Karpas-422 (cell line): ENCODE results near the gene FADS2. TPM values are rescaled to one million over a fixed set of nuclear protein-coding genes. Genes with fewer than 3 reads are reported as not detected.

ENCODE experiments used
- DNase-seq: peaks from one replicate; pipeline ENCODE4 v3.0.0-alpha.2; 2015
- H2AFZ ChIP-seq: fragments of 200-600 bp; sonication (generic); 2 replicates; pipeline ENCODE4 v1.6.1; 2014; ENCODE audit warnings: antibody characterized with exemption, low read length, mixed read lengths
- H3K27ac ChIP-seq: fragments of 200-600 bp; sonication (generic); 2 replicates; pipeline ENCODE4 v1.5.1; 2014; ENCODE audit warnings: mild to moderate bottlenecking, low read length, moderate library complexity
- H3K27me3 ChIP-seq: fragments of 200-600 bp; sonication (generic); 2 replicates; pipeline ENCODE4 v1.6.1; 2014; ENCODE audit warnings: low read length, mixed read lengths
- H3K36me3 ChIP-seq: fragments of 200-600 bp; sonication (generic); 2 replicates; pipeline ENCODE4 v1.6.1; 2014; ENCODE audit warnings: low read length, mixed read lengths; ENCODE audit not compliant: insufficient read depth
- H3K4me1 ChIP-seq: fragments of 200-600 bp; sonication (generic); 2 replicates; pipeline ENCODE4 v1.6.1; 2014; ENCODE audit warnings: mild to moderate bottlenecking, low read length, mixed read lengths
- H3K4me2 ChIP-seq: fragments of 200-600 bp; sonication (generic); 2 replicates; pipeline ENCODE4 v1.6.1; 2014; ENCODE audit warnings: low read length, low read depth, mild to moderate bottlenecking; ENCODE audit not compliant: poor library complexity, severe bottlenecking
- H3K4me3 ChIP-seq: fragments of 200-600 bp; sonication (generic); 2 replicates; pipeline ENCODE4 v1.5.1; 2014; ENCODE audit warnings: mild to moderate bottlenecking, antibody characterized with exemption, low read length, mixed read lengths
- H3K79me2 ChIP-seq: fragments of 200-600 bp; sonication (generic); 2 replicates; pipeline ENCODE4 v1.6.1; 2014; ENCODE audit warnings: mild to moderate bottlenecking, low read length, mixed read lengths
- H3K9ac ChIP-seq: fragments of 200-600 bp; sonication (generic); 2 replicates; pipeline ENCODE4 v1.6.0; 2014; ENCODE audit warnings: low read length
- H3K9me2 ChIP-seq: fragments of 200-600 bp; sonication (generic), shearing (Covaris generic); replicated peaks from 2 replicates; pipeline ENCODE4 v1.6.0; 2014; ENCODE audit warnings: mild to moderate bottlenecking, low read length, moderate library complexity; ENCODE audit not compliant: insufficient read depth
- H3K9me3 ChIP-seq: fragments of 300-700, 200-600 bp; sonication (generic); 2 replicates; pipeline ENCODE4 v1.6.1; 2014; ENCODE audit warnings: low read length, mixed read lengths
- H4K20me1 ChIP-seq: fragments of 200-600 bp; sonication (generic); 2 replicates; pipeline ENCODE4 v1.6.1; 2014; ENCODE audit warnings: mild to moderate bottlenecking, antibody characterized with exemption, low read length, low read depth; ENCODE audit not compliant: insufficient read depth
- total RNA-seq: library from RNA; depleted of rRNA; stranded (reverse); fragments of >200 nt; shearing (Covaris generic); gene quantifications from 2 replicates; pipeline ENCODE4 v1.2.3, GENCODE V29; 2014; ENCODE audit warnings: low replicate concordance

The FADS2 gene
- total RNA-seq, 1 experiment from 2014 or later = 75.7 TPM

GRCh38 chr11:61905067-61905696, 77.1 kb downstream of the FADS2 start:
- Histone ChIP-seq H3K79me2 (no peaks in the 10 kb centered on the region), H3K27me3 (no peaks in the 10 kb centered on the region), H3K4me3 (no peak overlapping the region), H3K36me3 (no peaks in the 10 kb centered on the region), H3K9me2 (no peaks in the 10 kb centered on the region), H3K4me2 (no peak overlapping the region), H3K9ac (no peak overlapping the region), H4K20me1 (no peaks in the 10 kb centered on the region), H3K9me3 (no peaks in the 10 kb centered on the region), H3K27ac (no peak overlapping the region), H3K4me1 (no peaks in the 10 kb centered on the region), H2AFZ (no peak overlapping the region)
- DNase-seq = no peak

DNA sequence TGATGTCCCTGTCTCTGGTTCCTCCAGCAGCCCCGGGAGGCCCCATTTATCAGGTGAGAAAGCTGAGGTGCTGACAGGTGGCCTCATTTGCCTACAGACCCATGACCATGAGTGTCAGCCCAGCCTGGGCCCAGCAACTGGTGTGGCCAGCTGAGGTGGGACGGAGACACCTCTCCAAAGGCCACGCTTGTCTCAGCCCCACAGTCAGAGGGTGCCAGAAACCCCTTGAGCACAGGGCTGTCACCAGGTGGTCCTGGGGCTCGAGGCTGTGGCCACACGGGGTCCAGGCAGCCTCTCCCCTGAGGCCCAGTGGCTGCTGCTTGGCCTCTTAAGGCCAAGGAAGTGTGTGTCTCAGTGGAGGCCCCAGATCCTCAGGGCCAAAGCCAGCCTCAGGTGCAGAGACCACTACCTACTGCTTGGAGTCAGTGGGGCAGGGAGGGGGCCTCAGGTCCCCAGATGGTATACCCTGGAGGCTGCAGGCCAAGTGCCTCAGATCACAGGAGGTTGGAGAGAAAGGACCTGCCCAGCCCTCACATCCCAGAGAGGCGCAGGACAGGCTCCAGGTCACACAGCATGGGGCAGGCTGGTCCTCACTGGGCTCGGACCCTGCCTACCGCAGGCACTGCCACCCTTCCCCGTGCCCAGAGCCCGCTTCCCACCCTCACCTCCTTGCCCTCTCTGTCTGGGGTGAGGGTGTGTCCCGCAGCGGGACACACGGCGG, 77.9 kb downstream of the FADS2 start:
- Histone ChIP-seq H3K4me2 (no peak overlapping the region), H3K27me3 (no peaks in the 10 kb centered on the region), H2AFZ (no peak overlapping the region), H3K27ac (no peak overlapping the region), H3K4me1 (no peaks in the 10 kb centered on the region), H3K36me3 (no peaks in the 10 kb centered on the region), H3K9me2 (no peaks in the 10 kb centered on the region), H3K9ac (no peak overlapping the region), H3K4me3 (no peak overlapping the region), H3K79me2 (no peaks in the 10 kb centered on the region), H4K20me1 (no peaks in the 10 kb centered on the region), H3K9me3 (no peaks in the 10 kb centered on the region)
- DNase-seq = no peak

DNA sequence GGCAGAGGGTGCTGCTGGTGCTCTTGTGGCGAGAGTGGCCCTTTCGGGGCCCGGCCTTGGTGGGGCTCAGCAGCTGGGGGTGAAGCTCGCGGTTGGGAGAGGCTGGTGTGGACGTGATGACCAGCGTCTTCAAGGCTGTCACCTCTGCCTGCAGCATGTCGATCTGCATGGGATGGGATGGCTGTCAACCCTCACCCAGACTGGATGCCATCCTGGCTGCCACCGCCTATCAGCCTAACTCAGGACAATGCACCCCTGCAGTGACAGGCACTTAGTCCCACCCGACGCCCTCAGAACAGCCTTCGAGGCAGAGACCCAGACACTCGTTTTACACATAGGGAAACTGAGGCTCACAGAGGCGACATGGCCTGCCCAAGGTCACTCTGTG, 78.4 kb downstream of the FADS2 start:
- Histone ChIP-seq H3K4me2 (no peak overlapping the region), H3K9ac (no peak overlapping the region), H3K4me1 (no peaks in the 10 kb centered on the region), H3K9me3 (no peaks in the 10 kb centered on the region), H3K79me2 (no peaks in the 10 kb centered on the region), H3K4me3 (no peak overlapping the region), H3K27ac (no peak overlapping the region), H3K9me2 (no peaks in the 10 kb centered on the region), H3K27me3 (no peaks in the 10 kb centered on the region), H3K36me3 (no peaks in the 10 kb centered on the region), H2AFZ (no peak overlapping the region), H4K20me1 (no peaks in the 10 kb centered on the region)
- DNase-seq = no peak

DNA sequence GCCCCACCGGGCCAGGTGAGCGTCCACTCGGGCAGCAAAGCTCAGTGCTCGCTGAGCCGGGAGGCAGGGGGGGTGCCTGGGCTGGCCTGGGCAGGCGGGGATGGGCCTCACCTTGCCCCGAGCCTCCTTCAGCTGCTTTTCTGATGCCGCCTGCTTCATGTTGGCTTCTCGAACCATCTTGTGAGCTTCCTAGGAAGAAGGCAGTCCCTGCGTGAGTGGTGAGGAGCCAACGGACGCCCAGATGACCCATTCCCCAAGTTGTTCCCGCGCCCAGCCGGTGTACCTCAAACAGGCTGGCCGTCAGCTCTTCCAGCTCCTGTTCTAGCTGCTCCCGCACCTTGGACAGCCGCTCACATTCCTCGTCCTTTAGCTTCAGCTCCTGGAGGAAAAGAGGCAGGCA, 79.2 kb downstream of the FADS2 start:
- H3K36me3 ChIP-seq = no peaks in the 10 kb centered on the region
- no peaks in the 10 kb centered on the region for H3K9me3 ChIP-seq
- H3K4me3 ChIP-seq = no peak overlapping the region
- no peaks in the 10 kb centered on the region for H3K79me2 ChIP-seq
- H3K9me2 ChIP-seq = no peaks in the 10 kb centered on the region
- H3K4me1 ChIP-seq = no peaks in the 10 kb centered on the region
- DNase-seq = no peak
- no peak overlapping the region for H3K27ac ChIP-seq
- no peaks in the 10 kb centered on the region for H4K20me1 ChIP-seq
- H3K27me3 ChIP-seq = no peaks in the 10 kb centered on the region
- no peak overlapping the region for H2AFZ ChIP-seq
- no peak overlapping the region for H3K4me2 ChIP-seq
- no peak overlapping the region for H3K9ac ChIP-seq

- H3K9me2 ChIP-seq = no peaks in the 10 kb centered on the region
- no peaks in the 10 kb centered on the region for H3K4me1 ChIP-seq
- H3K27ac ChIP-seq = no peak overlapping the region
- no peaks in the 10 kb centered on the region for H3K79me2 ChIP-seq
- no peak for DNase-seq
- H3K4me2 ChIP-seq = no peak overlapping the region
- no peaks in the 10 kb centered on the region for H4K20me1 ChIP-seq
- H2AFZ ChIP-seq = no peak overlapping the region
- no peak overlapping the region for H3K4me3 ChIP-seq
- no peaks in the 10 kb centered on the region for H3K9me3 ChIP-seq
- no peaks in the 10 kb centered on the region for H3K36me3 ChIP-seq
- H3K27me3 ChIP-seq = no peaks in the 10 kb centered on the region
- no peak overlapping the region for H3K9ac ChIP-seq
Observed at GRCh38 chr11:61907871-61908729, 80.0 kb downstream of the FADS2 start.

- Histone ChIP-seq H3K79me2 (no peaks in the 10 kb centered on the region), H3K4me2 (no peak overlapping the region), H4K20me1 (no peaks in the 10 kb centered on the region), H3K9me2 (no peaks in the 10 kb centered on the region), H3K36me3 (no peaks in the 10 kb centered on the region), H3K4me3 (no peak overlapping the region), H3K27ac (no peak overlapping the region), H3K9ac (no peak overlapping the region), H3K9me3 (no peaks in the 10 kb centered on the region), H3K4me1 (no peaks in the 10 kb centered on the region), H2AFZ (no peak overlapping the region), H3K27me3 (no peaks in the 10 kb centered on the region)
- no peak for DNase-seq
Observed at GRCh38 chr11:61908730-61909316, 80.7 kb downstream of the FADS2 start.

DNA sequence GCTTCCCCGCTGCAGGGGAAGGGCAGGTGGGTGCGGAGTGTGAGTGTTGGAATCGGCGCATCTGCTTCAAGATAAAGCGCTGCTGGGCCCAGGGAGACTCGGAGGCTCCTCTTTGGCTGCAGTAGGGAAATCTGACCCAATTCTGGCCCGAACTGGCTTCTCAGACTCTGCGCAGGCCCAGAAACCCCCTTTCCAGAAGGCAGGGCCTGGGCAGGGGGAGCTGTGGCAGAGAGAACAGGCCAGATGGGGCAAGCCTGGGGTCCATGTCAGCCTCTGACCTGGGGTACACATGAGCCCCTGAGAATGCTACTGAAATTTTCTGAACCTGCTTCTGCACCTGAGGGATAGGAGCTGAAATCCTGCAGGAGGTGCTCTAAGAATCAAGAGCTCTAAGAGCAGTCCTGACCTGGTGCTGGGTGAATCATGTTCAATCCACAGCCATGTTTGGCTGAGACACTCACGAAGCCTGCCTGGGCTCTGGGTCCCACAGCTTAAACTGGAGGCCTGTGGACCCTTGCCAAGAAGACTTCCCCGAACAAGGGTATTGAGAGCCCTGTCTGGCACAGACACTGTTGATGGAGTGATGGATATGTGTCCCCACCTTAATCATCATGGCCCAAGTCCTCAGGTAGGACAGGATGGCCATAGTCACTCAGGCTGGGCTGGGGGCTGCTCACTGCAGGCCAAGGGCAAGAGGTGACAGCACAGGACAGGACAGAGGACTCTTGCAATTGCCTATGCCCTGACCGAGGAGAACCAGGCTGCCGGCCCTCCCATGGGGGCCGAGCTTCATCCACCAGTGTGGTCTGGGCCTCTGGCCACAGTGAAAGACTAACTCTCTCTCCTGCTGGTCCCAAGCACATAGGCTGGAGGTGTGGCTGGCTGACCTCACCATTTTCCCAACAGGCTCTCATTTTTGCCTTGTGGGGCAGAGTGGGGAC, 82.4 kb downstream of the FADS2 start:
- H3K4me3 ChIP-seq = no peak overlapping the region
- H3K4me1 ChIP-seq = no peaks in the 10 kb centered on the region
- H3K27ac ChIP-seq = no peak overlapping the region
- H3K27me3 ChIP-seq = no peaks in the 10 kb centered on the region
- H3K4me2 ChIP-seq = no peak overlapping the region
- H4K20me1 ChIP-seq = no peaks in the 10 kb centered on the region
- no peaks in the 10 kb centered on the region for H3K79me2 ChIP-seq
- no peak overlapping the region for H2AFZ ChIP-seq
- no peaks in the 10 kb centered on the region for H3K9me3 ChIP-seq
- H3K36me3 ChIP-seq = no peaks in the 10 kb centered on the region
- no peak overlapping the region for H3K9ac ChIP-seq
- H3K9me2 ChIP-seq = no peaks in the 10 kb centered on the region
- no peak for DNase-seq
